Measurements from ENCODE around the gene NRG2.

- TF ChIP-seq EZH2 (IDR thresholded peaks at IDR 0.05; ENCODE audit: insufficient read depth, poor library complexity, severe bottlenecking) = no peak
- no peak for TF ChIP-seq EZH2phosphoT487 (IDR thresholded peaks at IDR 0.05; ENCODE audit: insufficient read depth, low read depth)
Observed at GRCh38 chr5:139806111-139806510, 237.0 kb downstream of the NRG2 start.
